ENCODE results near the gene VSTM4.
A peak's percentile ranks its signal among the peaks of the same experiment; 100 is the strongest.

VSTM4 gene

GRCh38 chr10:49089557-49090188, 25.6 kb downstream of the VSTM4 start:
- Histone ChIP-seq H3K27ac (peak overlapping the region in 1 of 2 donors; percentile 50), H3K4me3 (no peak overlapping the region)
- peak; percentile 60 for DNase-seq (ENCODE audit: low spot score)
- TF ChIP-seq CTCF (IDR thresholded peaks at IDR 0.05), result no peak

- no peak overlapping the region for H3K27ac ChIP-seq
- H3K4me3 ChIP-seq, result no peak overlapping the region
- no peak for TF ChIP-seq CTCF (IDR thresholded peaks at IDR 0.05)
- DNase-seq (ENCODE audit: low spot score), result no peak
Measured at GRCh38 chr10:49089152-49089551, 26.2 kb downstream of the VSTM4 start.

- Histone ChIP-seq H3K4me3 (no peak overlapping the region), H3K27ac (no peak overlapping the region)
- TF ChIP-seq CTCF (IDR thresholded peaks at IDR 0.05), result no peak
- no peak for DNase-seq (ENCODE audit: low spot score)
Measured at GRCh38 chr10:49086889-49087288, 28.4 kb downstream of the VSTM4 start.

GRCh38 chr10:49083261-49083660, 32.1 kb downstream of the VSTM4 start:
- no peak for DNase-seq (ENCODE audit: low spot score)
- Histone ChIP-seq H3K27ac (peak overlapping the region; percentile 77), H3K4me3 (peak overlapping the region; percentile 18)
- TF ChIP-seq CTCF (IDR thresholded peaks at IDR 0.05), result no peak

- no peak for DNase-seq (ENCODE audit: low spot score)
- no peak for TF ChIP-seq CTCF (IDR thresholded peaks at IDR 0.05)
- Histone ChIP-seq H3K4me3 (no peak overlapping the region), H3K27ac (peak overlapping the region; percentile 77)
Measured at GRCh38 chr10:49082766-49083165, 32.6 kb downstream of the VSTM4 start.

- DNase-seq (ENCODE audit: low spot score), result no peak
- H3K4me3 ChIP-seq, result no peak overlapping the region
- H3K27ac ChIP-seq, result peak overlapping the region; percentile 69 to 74
Measured at GRCh38 chr10:49081547-49082275, 33.6 kb downstream of the VSTM4 start.

More at GRCh38 chr10:49081547-49082275, 33.6 kb downstream of the VSTM4 start:
- TF ChIP-seq CTCF (IDR thresholded peaks at IDR 0.05), result no peak

All from coronary artery (tissue), 2 donors.